RPMI8226 (cell line): ENCODE results near the gene TSPAN18.

Source experiments
- DNase-seq: peaks from one replicate; pipeline ENCODE4 v3.0.0-alpha.2; 2015

The TSPAN18 gene, protein sequence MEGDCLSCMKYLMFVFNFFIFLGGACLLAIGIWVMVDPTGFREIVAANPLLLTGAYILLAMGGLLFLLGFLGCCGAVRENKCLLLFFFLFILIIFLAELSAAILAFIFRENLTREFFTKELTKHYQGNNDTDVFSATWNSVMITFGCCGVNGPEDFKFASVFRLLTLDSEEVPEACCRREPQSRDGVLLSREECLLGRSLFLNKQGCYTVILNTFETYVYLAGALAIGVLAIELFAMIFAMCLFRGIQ

DNA sequence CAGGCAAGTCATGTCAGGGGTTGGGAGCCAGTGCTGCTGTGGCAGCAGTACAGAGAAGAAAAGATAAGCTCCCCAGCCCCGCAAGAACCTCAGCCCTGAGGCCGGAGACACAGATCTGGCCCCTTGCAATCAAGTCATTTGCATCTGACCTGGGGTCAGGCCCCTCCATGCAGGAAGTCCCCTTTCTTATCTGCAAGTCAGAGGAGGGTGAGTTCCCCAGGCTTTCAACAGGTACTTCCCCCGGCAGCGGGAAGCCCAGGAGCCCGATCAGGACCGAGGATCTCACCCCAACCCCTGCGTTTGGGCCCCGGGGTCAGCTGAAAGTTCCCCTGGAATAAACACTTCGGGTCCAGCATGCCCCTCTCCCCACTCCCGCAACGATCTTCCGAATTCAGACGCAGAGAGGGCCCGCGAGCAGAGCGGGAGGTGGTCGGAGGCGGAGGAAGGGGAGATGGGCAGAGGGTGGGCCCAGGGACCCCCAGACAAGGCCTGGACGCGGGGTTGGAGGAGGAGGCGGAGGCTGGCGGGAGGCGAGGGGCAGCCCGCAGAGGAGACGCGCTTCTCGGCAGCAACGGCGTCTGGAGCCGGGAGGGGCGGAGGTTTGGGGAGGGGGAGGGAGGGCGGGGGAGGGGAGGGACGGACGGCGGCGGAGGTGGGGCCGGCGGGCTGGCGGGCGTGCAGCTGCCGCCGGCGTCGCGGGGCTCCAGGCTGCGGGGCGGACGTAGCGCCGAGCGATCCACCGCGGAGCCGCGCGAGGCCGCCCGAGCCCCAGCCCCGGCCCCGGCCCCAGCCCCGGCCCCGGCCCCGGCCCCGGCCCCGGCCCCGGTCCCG lies at the start of gene TSPAN18:
Gene TSPAN18, plus strand, starts transcription at position 680 of the 831 bp plus-strand sequence. CDS start 179,455 bp downstream, outside the sequence.
- no peak for DNase-seq

DNA sequence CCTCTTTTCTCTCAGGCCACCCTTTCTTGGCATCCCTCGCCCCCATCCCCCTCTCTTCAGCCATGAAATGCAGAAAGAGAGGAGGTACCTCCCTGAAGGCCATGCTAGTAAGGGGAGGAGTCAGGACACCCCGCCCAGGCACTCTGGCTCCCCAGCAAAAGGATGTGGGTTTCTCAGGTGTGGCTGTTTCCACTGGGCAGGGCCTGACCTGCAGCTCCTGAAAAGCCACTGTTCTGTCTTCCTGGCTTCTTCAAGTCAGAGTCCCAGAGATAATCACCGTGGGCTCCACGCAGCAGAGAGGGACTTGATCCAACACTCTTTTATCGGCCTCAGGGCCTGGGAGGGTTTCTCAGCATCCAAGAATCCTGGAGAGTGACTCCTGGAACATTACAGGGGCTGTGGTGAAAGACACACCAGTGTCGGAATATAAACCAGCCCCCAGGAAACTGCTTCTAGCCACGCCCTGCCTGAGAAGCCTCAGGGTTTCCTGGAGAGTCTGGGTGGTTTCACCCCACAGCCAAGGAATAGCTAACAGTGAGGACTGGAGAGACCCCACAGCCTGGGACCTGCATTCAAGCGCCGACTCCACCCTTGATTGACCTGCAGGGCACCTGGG lies 45.7 kb upstream of the TSPAN18 start:
- DNase-seq, result peak; percentile 3

DNA sequence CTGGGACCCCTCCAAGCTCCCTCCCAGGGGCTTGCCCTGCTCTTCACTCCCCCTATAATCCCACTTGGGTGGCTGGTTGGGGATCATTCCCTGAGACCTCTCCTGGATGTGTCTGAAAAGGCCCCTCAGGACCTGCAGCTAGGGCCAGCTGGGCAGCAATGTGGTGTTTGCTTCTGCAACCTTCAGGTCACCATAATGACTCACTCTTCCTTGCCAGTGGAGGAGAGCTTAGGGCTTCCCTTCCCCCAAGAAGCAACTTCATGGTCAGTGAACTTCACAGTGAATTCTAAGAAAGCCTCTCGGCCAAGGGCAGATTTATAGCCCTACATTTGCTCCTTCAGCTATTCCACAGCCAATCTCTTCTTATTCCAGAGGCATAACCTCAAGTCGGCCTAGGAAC lies 45.1 kb upstream of the TSPAN18 start:
- no peak for DNase-seq

DNA sequence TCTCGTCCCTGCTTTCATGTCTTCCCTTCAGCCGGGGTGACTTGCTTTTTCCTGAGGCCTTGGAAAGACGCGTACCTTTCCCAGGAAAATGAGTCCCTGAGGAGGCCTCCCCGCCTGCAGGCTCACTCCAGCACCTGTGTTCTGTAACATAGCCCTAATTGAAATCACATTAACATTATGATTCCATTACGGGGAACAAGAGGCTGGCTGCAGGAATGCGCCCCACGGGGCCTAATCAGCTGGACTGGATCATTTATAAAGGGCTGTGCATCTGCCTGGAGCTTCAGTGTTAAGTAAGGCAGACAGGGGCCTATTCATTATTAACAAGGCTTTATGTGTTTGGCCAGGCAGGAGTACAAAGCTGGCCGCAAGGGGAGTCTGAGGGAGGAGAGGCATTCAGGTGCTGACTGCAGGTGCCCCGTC lies 41.9 kb upstream of the TSPAN18 start:
- no peak for DNase-seq

DNA sequence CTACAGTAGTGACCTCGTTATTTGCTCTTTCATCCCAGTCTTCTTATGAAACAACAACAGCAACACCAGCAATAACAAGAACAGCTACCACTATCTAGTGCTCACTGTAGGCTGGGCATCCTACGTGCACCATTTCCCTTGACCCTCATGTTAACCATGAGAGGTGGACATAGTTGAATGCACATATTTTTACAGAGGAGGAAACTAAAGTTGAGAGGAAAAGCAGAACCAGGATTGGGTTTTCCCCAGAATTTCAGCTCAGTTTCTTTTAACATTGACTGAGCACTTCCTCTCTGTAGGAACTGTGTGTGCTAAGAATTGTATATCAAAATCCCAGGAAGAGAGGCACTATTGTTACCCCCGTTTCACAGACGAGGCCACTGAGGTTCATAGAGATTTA lies 39.4 kb upstream of the TSPAN18 start:
- no peak for DNase-seq

DNA sequence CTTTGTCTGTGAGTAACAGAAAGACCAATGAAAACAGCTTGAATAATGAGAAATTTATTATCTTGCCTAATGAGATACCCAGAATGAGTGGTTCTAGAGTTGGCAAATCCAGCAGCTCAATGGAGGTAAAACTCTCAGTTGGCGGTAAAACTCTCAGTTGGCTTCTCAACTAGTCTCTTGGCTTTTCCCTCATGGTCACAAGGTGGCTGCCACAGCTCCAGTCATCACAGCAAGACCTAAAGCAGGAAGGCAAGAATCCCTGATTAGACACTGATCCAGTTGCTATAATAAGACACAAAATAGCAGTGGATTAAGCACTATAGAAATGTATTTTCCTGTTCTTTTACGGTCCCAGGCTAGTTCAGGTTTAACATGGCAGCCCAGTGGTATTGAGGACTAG lies 37.5 kb upstream of the TSPAN18 start:
- DNase-seq, result no peak

DNA sequence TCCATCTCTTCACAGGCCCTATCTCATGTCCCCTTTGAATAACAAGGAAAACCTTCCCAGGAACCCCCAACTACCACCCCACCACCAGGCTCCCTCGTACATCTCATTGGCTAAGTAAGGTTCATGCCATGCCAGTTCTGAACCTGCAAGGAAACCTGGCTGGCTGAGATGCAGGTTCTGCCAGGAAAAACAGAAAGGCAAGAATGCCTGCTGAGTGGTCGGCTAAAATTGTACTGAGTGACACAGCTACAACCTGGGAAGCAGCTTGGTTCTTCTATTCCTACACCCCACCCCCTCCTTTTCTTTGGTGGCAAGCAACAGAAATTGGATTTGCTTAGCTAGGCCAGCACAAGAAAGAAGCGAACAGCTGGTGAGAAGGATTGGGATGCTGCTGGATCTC lies 36.1 kb upstream of the TSPAN18 start:
- DNase-seq, result no peak

DNA sequence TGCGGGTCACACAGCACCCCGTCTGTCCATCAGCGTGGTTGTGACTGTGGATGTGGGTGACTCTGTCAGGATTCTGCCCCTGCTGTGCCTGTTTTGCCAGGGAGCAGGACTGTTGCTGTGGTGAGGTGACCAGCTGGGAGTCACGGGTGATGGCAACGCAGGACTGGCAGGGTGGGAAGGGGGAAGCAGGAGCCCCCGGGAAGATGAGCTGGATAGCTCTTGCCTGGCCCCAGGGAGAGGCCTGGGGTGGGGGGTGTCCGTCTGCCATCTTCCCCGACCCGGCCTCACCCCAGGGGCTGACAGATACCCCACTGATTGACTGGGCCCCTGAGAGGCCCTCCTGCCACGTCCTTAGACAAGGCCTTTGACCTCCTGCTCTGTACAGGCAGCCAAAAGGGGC lies 34.3 kb upstream of the TSPAN18 start:
- no peak for DNase-seq

DNA sequence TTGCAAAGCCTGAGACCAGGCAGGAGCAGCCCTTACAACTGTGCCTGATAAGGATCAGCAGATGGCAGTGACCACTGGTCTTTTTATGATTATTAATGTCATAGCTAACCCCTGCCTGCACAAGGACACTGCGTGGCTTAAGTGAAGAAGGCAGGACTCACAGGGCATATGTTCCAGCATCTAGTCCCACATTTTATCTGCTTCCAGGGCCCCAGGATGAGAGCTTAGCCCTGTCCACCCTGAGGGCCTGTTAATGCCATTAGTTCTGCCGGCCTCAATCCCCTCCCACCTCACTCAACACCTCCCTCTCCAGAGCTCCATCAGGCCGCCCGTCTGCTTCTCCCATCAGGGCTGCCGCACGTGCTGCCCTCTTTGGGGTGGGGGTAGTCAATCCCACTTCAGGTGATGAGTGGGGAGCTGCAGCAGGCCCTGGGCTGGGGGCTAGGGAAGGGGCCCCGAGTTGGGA lies 33.1 kb upstream of the TSPAN18 start:
- no peak for DNase-seq

DNA sequence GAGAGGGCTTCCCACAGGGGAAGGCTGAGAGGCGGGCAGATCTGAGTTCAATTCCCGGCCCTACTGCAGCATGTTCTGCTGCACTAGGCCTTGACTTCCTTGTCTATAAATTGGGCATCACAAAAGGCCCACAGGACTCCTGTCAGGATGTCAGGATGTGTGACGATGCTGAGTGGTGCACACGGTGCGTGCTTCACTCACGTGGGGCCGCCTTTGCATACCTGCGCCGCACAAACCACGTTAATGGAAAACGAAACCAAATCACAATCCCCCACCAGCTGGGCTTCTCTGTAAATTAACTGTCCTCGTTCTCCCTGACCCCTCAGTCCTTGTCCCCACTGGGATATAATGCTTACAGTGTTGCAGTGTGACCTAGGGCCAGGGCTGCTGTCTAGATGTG lies 32.3 kb upstream of the TSPAN18 start:
- DNase-seq, result peak; percentile 4

DNA sequence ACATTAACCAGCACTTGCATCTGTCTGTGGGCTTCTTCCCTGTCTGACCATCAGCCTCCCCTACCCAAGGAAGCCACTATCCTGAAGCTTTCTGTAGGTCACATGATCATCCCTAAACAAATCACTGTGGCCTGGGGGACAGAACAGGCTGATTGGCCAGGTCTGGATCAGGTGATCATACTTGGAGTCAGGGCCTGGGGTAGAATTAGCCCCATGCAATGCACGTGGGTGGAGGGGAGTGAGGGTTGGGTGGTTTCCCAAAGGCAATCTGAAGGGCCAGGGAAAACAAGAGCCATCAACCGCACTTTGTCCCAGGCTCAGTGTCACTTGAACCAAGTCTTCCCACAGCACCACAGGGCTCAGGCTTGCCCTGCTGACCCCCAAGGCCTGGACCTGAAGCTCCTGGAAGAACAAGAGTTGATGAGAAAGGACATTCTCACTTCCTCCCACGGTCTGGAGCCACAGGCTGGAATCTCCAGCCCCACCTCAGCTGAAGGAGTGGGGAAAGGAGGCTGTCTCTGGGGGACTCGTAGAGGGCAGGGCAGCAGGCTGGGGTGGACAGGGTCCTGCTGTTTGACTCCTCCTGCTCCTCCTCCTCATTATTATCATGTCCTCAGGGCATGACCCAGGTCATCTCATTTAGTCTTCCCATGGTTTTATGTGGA lies 31.5 kb upstream of the TSPAN18 start:
- no peak for DNase-seq

DNA sequence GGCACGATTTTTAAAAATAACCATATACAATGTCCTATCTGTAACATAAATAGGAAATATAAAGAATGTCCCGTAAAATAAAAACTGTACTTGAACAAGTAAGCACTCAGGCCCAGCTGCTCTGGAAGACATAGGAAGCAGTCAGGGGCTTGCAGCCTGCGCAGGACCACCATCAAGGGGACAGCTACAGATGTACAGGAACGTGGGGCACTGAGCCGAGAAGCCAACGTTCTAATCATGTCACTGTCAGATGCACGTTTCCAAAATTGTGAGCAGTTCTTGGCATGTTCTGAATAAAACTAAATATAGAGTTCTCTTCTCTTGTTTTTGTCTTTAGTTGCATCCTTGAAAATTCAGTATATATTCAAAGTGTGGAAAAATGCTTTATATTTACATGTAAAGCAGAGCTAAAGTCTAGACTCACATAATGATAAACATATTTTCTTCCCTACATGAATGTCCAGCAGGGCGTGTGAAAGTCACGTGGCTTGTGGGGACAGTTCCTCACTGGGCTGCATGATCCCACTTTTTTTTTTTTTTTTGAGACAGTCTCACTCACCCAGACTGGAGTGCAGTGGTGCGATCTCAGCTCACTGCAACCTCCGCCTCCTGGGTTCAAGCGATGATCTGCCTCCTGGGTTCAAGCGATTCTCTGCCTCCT lies 28.4 kb upstream of the TSPAN18 start:
- DNase-seq, result no peak

DNA sequence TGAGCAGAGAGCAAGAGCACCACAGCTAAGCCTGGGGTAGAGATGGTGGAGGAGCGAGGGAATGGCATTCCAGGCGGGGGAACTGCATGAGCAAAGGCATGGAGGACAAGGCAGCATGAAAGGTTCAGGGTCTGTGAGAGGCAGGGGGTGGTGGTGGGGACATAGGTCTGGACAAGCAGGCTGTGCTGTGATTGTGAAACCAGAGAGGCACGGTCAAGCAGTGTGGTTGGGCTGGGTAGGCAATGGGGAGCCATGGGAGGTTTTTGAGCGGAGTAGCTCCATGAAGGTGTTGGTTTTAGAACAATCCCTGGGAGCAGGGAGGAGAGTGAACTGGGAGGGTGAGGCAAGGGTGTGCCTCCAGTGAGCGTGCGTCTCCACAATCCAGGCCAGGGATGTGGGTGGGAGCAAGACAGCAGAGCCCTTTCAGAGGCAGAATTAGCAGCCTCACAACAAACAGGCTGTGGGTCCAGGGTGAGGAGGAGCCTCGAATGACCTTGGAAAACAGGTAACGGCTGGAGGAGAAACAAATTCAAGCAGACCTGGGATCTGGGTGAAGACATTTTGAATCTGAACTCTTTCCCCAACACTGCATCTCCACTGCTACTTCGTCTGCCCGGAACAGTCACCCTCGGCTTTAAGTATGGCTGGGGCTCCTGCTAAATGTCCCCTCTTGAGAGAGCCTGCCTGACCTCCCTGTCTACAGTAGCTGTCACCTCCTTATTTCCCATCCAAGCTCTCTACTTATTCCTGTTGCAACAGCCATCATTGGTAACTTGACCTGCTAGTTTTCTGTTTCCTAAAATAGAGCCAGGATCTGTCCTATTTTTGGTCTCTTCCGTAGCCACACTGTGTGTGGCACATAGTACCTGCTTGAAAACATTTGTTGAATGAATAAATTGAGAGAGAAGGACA lies 27.0 kb upstream of the TSPAN18 start:
- DNase-seq, result no peak

DNA sequence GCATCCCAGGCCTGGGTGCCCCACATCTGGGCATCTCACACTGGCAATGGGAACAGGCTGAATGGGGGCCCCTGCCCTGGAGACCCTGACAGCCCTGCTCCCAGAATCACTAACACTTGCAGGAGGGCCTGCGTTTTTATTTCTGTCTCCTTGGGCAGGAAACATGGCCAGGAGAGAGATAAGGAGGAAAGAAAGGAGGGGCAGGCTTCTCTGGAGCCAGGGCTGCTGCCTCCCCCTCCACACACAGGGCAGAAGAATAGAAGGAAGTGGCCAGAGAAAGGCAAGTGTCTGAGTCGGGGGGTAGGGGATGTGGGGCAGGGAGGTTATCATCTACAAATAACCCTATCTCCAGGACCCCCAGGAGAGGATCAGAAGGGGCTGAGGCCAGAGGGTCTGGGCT lies 25.5 kb upstream of the TSPAN18 start:
- DNase-seq, result no peak

DNA sequence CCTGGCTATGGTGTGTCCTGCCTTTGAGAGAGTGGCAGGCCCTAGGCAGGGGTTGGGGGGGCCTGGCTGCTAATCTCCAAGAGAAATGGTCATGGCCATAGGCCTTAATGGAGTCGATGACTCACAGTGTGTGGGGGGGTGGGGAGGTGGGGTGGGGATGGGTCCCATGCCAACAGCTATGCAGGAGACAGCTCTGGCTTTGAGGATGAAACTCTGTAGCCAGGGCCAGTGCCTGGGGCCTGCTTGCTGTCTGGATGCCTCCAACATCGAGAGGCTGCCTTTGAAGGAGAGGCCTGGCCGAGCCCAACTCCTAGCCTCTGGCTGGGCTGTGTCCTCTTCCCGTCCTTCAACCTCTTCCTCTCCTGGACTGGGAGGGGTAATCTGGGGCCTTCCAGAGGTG lies 23.9 kb upstream of the TSPAN18 start:
- no peak for DNase-seq

DNA sequence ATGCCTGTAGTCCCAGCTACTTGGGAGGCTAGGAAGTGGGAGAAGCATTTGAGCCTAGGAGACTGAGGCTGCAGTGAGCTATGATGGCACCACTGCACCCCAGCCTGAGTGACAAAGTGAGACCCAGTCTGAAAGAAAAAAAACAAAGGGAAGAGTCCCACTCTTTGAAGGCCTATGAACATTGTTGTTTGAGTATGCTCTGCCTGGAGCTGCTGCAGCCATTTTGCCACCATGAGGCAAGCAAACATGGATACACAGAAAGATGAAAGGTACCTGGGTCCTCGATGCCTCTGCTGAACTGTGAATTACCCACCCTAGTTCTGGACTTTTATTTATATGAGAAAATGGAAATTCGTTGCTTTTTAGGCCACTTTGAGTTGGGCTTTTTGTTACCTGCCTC lies 19.7 kb upstream of the TSPAN18 start:
- no peak for DNase-seq

DNA sequence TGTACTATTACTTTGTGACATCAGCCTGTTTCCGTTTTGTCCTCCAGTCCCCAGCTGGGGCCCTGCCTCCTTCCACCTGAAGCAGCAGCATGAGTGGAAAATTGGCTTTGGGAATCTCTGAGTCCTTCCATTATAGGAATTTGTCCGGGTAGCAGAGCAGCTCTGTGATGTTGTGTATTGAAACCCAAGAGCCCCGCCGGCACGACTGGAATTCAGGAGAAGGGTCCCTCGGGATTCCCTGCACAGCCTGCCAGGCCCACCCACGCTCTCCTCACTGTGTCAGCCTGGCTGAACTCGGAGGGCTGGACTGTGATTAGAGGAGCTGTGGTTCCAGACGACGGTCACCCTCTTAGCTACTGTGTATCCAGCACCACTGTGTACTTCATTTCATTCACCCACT lies 18.8 kb upstream of the TSPAN18 start:
- DNase-seq, result no peak

DNA sequence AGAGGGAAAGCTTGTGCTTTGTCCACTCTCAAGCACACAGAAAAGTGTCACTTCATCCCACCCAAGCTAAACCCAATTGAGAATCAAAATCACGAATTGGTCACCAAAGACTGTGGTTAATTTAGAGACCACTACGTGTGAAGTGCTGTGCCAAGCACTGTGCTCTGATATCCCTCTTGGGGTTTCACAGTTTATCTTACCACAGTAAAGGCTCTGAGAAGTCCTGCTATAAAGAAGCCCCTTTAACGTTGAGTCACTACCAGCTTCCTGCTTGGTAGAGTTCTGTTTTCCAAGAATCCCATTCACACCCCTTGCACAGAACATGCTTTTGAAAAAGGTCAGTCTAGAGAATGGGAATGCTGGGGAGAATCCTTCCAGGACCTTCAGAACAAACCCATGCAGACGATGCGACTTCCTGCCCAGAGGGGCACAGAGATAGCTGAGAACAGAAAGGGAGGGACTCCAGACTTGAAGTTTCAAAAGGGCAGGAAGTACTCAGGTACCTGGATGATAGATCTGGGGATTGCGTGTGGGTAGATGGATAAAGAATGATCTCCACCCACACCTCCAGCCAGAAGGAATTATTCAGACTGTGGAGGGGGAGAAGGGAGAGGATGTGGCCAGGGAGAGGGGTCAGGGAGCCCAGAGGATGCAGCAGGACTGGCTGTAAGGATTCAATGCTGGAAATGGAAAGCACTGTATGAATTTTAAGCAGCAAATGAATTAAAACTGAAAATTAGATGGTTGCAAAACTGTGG lies 18.1 kb upstream of the TSPAN18 start:
- DNase-seq, result no peak

DNA sequence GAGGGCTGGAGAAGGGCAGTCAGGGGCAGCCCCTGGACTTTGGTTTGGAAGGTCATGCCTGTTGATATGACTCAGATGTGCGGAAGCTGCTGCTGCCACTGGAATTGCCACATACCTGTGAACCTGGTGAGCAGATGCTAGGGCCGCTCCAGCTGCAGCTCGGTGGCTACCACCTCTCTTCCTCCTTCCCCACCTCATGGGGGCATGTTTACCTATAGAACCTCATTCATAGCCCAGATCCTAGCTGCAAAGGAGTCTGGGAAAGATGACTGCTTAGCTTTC lies 17.5 kb upstream of the TSPAN18 start:
- no peak for DNase-seq

DNA sequence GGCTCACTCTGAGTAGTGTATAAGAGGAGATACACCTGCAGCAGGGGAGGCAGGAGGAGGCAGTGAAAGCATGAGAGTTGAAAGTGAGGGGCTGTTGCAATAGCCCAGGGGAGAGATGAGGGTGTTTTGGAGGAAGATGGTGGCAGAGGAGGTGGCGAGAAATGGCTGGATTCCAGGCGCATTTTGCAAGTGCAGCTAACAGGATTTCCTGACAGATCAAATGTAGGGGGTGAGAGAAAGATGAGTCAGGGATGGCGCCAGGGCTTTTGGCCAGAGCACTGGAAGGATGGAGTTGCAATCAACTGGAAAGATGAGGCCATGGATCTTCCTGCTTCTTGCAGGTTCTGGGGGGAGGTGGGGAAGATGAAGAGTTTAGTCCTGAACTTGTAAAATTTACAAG lies 16.8 kb upstream of the TSPAN18 start:
- DNase-seq, result no peak

DNA sequence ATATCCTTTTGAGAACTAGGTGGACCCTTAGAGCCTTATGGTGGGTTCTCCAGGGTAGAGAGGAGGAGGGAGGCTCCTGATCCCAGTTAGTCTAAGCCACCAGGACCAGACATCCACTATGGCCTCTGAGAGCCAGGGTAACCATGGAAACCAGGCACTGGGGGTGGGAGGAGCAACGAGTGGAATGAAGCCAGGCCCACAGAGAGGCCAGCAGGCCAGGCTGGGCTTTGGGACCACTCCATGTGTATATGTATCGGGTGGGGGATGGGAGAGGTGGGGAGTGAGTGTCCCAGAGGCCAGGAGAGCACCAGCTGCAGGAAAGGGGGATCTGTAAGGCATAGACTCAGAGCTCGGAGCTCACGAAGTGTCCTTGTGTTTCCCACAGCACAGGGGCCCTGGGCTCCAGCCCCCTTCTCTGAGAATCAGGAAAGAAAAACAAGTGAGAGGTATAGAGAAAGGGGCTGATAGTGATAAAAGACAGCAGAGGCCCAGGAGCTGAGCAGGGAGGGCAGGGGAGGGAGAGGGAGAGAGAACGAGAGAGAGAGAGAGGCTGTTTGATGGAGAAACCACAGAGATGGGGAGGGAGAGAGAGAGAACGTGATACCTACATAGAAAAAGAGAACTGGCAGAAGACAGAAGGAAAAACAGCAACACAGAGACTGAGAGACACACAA lies 15.5 kb upstream of the TSPAN18 start:
- no peak for DNase-seq
